ENCODE data around the gene EFHB.

DNA sequence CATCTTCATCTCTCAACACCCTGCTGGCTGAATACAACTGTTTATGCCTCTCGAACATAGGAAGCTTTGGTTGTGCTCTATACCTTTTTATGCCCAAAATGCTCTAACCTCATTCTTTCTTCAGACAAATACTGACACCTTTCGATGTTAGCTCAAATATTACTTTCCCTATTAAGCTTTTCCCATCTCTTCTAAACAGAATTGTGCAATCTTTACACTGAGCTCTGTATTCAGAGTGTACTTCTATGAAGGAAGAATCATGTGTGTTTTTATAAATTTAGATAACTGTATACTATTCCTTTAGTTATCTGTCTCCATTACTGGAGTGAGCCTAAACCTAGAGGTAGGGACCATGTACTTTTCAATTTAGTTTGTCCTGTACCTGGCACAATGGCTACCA is 1.6 kb downstream of the EFHB start:
- no peak for TF ChIP-seq CTCF (IDR thresholded peaks at IDR 0.05)
- TF ChIP-seq EP300 (IDR thresholded peaks at IDR 0.05): no peak
- no peak for TF ChIP-seq POLR2A (IDR thresholded peaks at IDR 0.05)
